GDM1 (cell line): Measurements from ENCODE around the gene MFAP3L.
"Not testable (repeated sequence)": the region's sequence is repeated elsewhere in the genome, so short reads cannot be mapped to it uniquely, and the experiment has no call there.

Experiments
- DNase-seq: peaks from one replicate; lab custom pipeline; 2025; lab: John Stamatoyannopoulos, UW

The MFAP3L gene

GRCh38 chr4:169987327-169988228 is 38.6 kb downstream of the MFAP3L start:
- DNase-seq, result no peak

- DNase-seq, result no peak
Observed at GRCh38 chr4:169986369-169986768, 39.8 kb downstream of the MFAP3L start.

GRCh38 chr4:169985881-169986280 is 40.3 kb downstream of the MFAP3L start:
- DNase-seq, result no peak

GRCh38 chr4:169984745-169985144 is 41.5 kb downstream of the MFAP3L start:
- DNase-seq, result no peak

- no peak for DNase-seq
Observed at GRCh38 chr4:169984173-169984572, 42.0 kb downstream of the MFAP3L start.

- no peak for DNase-seq
Observed at GRCh38 chr4:169976951-169977350, 49.2 kb downstream of the MFAP3L start.

GRCh38 chr4:169975838-169976796 is 50.1 kb downstream of the MFAP3L start:
- DNase-seq, result no peak

GRCh38 chr4:169975131-169975837 is 50.9 kb downstream of the MFAP3L start:
- DNase-seq, result no peak

GRCh38 chr4:169971456-169972015 is 54.7 kb downstream of the MFAP3L start:
- no peak for DNase-seq

GRCh38 chr4:169968999-169969398 is 57.2 kb downstream of the MFAP3L start:
- no peak for DNase-seq

- no peak for DNase-seq
Observed at GRCh38 chr4:169963998-169964397, 62.2 kb downstream of the MFAP3L start.

GRCh38 chr4:169959254-169959653 is 66.9 kb downstream of the MFAP3L start:
- no peak for DNase-seq

GRCh38 chr4:169958629-169959028 is 67.6 kb downstream of the MFAP3L start:
- DNase-seq, result no peak

GRCh38 chr4:169957785-169958184 is 68.4 kb downstream of the MFAP3L start:
- no peak for DNase-seq

- DNase-seq, result no peak
Observed at GRCh38 chr4:169956091-169956843, 69.9 kb downstream of the MFAP3L start.

GRCh38 chr4:169955521-169955920 is 70.7 kb downstream of the MFAP3L start:
- no peak for DNase-seq

- peak; percentile 57 for DNase-seq
Observed at GRCh38 chr4:169952236-169953002, 73.8 kb downstream of the MFAP3L start.

GRCh38 chr4:169948271-169948670 is 77.9 kb downstream of the MFAP3L start:
- DNase-seq, result no peak

- no peak for DNase-seq
Observed at GRCh38 chr4:169945636-169946035, 80.6 kb downstream of the MFAP3L start.

GRCh38 chr4:169943601-169944000 is 82.6 kb downstream of the MFAP3L start:
- not testable (repeated sequence) for DNase-seq
